K562 (cell line): ENCODE data around the gene NQO2. TPM values are rescaled to one million over a fixed set of nuclear protein-coding genes. Genes with fewer than 3 reads are reported as not detected.

Experiments used
- ATAC-seq: fragments of 200-7000 bp; cut with Tn5 transposase; 3 replicates; pipeline ENCODE4 v1.9.1; 2020; ENCODE audit warnings: moderate library complexity
- BruUV-seq: library from RNA; stranded (reverse); fragments of 400-500 nt; replicated peaks from 2 replicates; lab custom pipeline; 2021; lab: Mats Ljungman, UMichigan
- CTCF ChIA-PET: fragments of 300-600 bp; formaldehyde crosslinking; extraction: SDS; loops from one replicate; lab custom pipeline; 2021; ENCODE audit warnings: low intra/inter-chr PET ratio; lab: Yijun Ruan, JAX
- POLR2A ChIA-PET: fragments of 300-600, 350-650 bp; sonication (Branson Sonifier 250); formaldehyde crosslinking; extraction: SDS; loops from one replicate; lab custom pipeline; 2021; ENCODE audit warnings: antibody characterized with exemption, inconsistent platforms; lab: Yijun Ruan, JAX
- DNase-seq, 4 experiments: peaks; one replicate each; pipeline versions ENCODE4 v3.0.0 to v3.0.0-alpha.2; 2011 to 2018; ENCODE audit warnings: low spot score in 3 of 4, mixed read lengths in 3 of 4; ENCODE audit errors: extremely low read depth in 1 of 4
- FAIRE-seq: peaks from 2 replicates; lab custom pipeline; 2011; peaks lifted over from hg19 to GRCh38; lab: Jason Lieb, UNC
- H2AFZ ChIP-seq: 2 replicates; pipeline ENCODE4 v1.6.0; 2011; ENCODE audit warnings: low read depth, low read length, control low read depth, inconsistent platforms
- H3K27ac ChIP-seq: fragments of 200-600 bp; 3 replicates; pipeline ENCODE4 v1.8.0; 2011; ENCODE audit warnings: low read depth, mild to moderate bottlenecking, control low read depth, inconsistent platforms, low read length, moderate library complexity, mixed read lengths; ENCODE audit errors: extremely low read depth
- H3K27me3 ChIP-seq, 2 experiments: fragments of 300-600 bp in 1 of 2; 2 replicates in 1 of 2; 3 replicates in 1 of 2; pipeline versions ENCODE4 v1.6.0 to v1.8.0; 2011; ENCODE audit warnings: inconsistent platforms in 2 of 2, low read length in 2 of 2, mild to moderate bottlenecking in 1 of 2, mixed read lengths in 1 of 2, moderate library complexity in 1 of 2; ENCODE audit not compliant: control insufficient read depth in 2 of 2, insufficient read depth in 2 of 2
- H3K36me3 ChIP-seq: fragments of 300-600 bp; 3 replicates; pipeline ENCODE4 v1.8.0; 2011; ENCODE audit warnings: mild to moderate bottlenecking, low read length, inconsistent platforms; ENCODE audit not compliant: control insufficient read depth, insufficient read depth
- H3K4me1 ChIP-seq, 2 experiments: fragments of 200-600 bp in 1 of 2; replicated peaks in 1 of 2; 2 replicates in 1 of 2; 3 replicates in 1 of 2; pipeline versions ENCODE4 v1.5.1 to v1.8.0; 2011; ENCODE audit warnings: inconsistent platforms in 2 of 2, low read length in 2 of 2, mild to moderate bottlenecking in 1 of 2, mixed read lengths in 1 of 2, moderate library complexity in 1 of 2; ENCODE audit not compliant: control insufficient read depth in 2 of 2, insufficient read depth in 2 of 2
- H3K4me2 ChIP-seq: 2 replicates; pipeline ENCODE4 v1.6.1; 2011; ENCODE audit warnings: low read length, control low read depth, inconsistent platforms, mixed read lengths; ENCODE audit not compliant: insufficient read depth
- H3K4me3 ChIP-seq: fragments of 200-600 bp; sonication (generic), shearing (Covaris generic); 2 replicates; pipeline ENCODE4 v1.5.1; 2016; ENCODE audit warnings: control low read depth, inconsistent platforms
- H3K79me2 ChIP-seq: fragments of 200-600 bp; 3 replicates; pipeline ENCODE4 v1.8.0; 2011; ENCODE audit warnings: low read length, inconsistent platforms; ENCODE audit not compliant: control insufficient read depth, insufficient read depth
- H3K9ac ChIP-seq, 2 experiments: 2 replicates each; pipeline versions ENCODE4 v1.6.0 to v1.6.1; 2011; ENCODE audit warnings: low read depth in 2 of 2, low read length in 2 of 2, control low read depth in 1 of 2, inconsistent platforms in 1 of 2, mild to moderate bottlenecking in 1 of 2, mixed read lengths in 1 of 2; ENCODE audit not compliant: insufficient read depth in 1 of 2
- H3K9me1 ChIP-seq: one replicate; pipeline ENCODE4 v1.6.0; 2011; ENCODE audit warnings: inconsistent platforms, mild to moderate bottlenecking, low read length, moderate library complexity; ENCODE audit not compliant: control insufficient read depth, insufficient read depth
- H3K9me3 ChIP-seq: replicated peaks from 2 replicates; pipeline ENCODE4 v1.5.1; 2011; ENCODE audit warnings: low read depth, low read length, inconsistent platforms; ENCODE audit not compliant: control insufficient read depth, insufficient read depth
- H4K20me1 ChIP-seq: replicated peaks from 2 replicates; pipeline ENCODE4 v1.6.1; 2011; ENCODE audit warnings: low read length, inconsistent platforms, mixed read lengths; ENCODE audit not compliant: control insufficient read depth, insufficient read depth
- CHCHD3 ChIP-seq: fragments of 250-450 bp; sonication (Bioruptor Pico); IDR thresholded peaks from 2 replicates; pipeline ENCODE4 v2.1.2; 2022; ENCODE audit warnings: mild to moderate bottlenecking
- JUND ChIP-seq, 2 experiments: IDR thresholded peaks; 2 replicates in 1 of 2; 3 replicates in 1 of 2; pipeline ENCODE4 v1.6.1; 2011; ENCODE audit warnings: borderline replicate concordance in 2 of 2, low read depth in 2 of 2, low read length in 2 of 2, improper control_type of control experiment in 1 of 2, missing biosample characterization in 1 of 2, missing genetic modification characterization in 1 of 2, missing genetic modification reagents in 1 of 2
- POLR2H ChIP-seq: IDR thresholded peaks from 2 replicates; pipeline ENCODE4 v1.6.1; 2016; ENCODE audit warnings: missing genetic modification characterization, low read depth, mild to moderate bottlenecking, control low read depth, missing compliant biosample characterization, moderate library complexity
- ZBTB17 ChIP-seq: fragments of 450-650 bp; formaldehyde crosslinking; IDR thresholded peaks from 2 replicates; pipeline ENCODE4 v1.4.0; 2020; ENCODE audit warnings: mild to moderate bottlenecking
- WGBS: fragments of 100-300 bp; shearing (Covaris generic); methylation state at CpG from one replicate; pipeline ENCODE4 v1.1.6; 2016; ENCODE audit warnings: low coverage, mixed read lengths; ENCODE audit not compliant: insufficient coverage; ENCODE audit errors: missing lambda C conversion rate; 5-methylcytosine and 5-hydroxymethylcytosine counted together
- in situ Hi-C: fragments of 300-500 bp; cut with MboI; formaldehyde crosslinking; loops from 4 replicates; pipeline ENCODE4 v1.15.0; 2018; ENCODE audit warnings: inconsistent platforms, mixed read lengths
- intact Hi-C: fragments of 100-400 bp; cut with micrococcal nuclease; formaldehyde crosslinking; loops from 2 replicates; pipeline ENCODE4 v1.14.2; 2022
- polyA plus RNA-seq, 8 experiments: library from polyadenylated mRNA; depleted of rRNA in 4 of 8; stranded (reverse) in 5 of 8; unstranded in 3 of 8; fragments of >200 nt; fragmentation: Nextera tagmentation in 2 of 8; fragmentation: Illumina TruSeq in 1 of 8; extraction: Ambion mirVana in 2 of 8; extraction: Trizol in 1 of 8; gene quantifications; 2 replicates each; pipeline versions ENCODE4 v1.2.1 to v1.2.3, GENCODE V29; 2011 to 2014; ENCODE audit warnings: inconsistent platforms in 1 of 8, missing spikeins in 1 of 8
- total RNA-seq, 7 experiments: library from RNA; depleted of rRNA in 6 of 7; stranded (reverse); fragments of >200 nt in 6 of 7; fragmentation: Illumina TruSeq in 2 of 7; extraction: Trizol in 2 of 7; gene quantifications; 2 replicates each; pipeline versions ENCODE4 v1.2.1 to v1.2.3, GENCODE V29; 2011 to 2021; ENCODE audit warnings: low replicate concordance in 1 of 7
- TF ChIP-seq, protein P1 (sequence below): fragments of 250-450 bp; sonication (Bioruptor Pico); IDR thresholded peaks from 2 replicates; pipeline ENCODE4 v1.5.1; 2021; ENCODE audit warnings: mild to moderate bottlenecking

NQO2 gene
- total and polyA plus RNA-seq, 9 of the 15 experiments (the other 6 are each of a cell fraction or from before 2014, with no cell fraction given), result 54.6 to 214 (median 116) TPM

DNA sequence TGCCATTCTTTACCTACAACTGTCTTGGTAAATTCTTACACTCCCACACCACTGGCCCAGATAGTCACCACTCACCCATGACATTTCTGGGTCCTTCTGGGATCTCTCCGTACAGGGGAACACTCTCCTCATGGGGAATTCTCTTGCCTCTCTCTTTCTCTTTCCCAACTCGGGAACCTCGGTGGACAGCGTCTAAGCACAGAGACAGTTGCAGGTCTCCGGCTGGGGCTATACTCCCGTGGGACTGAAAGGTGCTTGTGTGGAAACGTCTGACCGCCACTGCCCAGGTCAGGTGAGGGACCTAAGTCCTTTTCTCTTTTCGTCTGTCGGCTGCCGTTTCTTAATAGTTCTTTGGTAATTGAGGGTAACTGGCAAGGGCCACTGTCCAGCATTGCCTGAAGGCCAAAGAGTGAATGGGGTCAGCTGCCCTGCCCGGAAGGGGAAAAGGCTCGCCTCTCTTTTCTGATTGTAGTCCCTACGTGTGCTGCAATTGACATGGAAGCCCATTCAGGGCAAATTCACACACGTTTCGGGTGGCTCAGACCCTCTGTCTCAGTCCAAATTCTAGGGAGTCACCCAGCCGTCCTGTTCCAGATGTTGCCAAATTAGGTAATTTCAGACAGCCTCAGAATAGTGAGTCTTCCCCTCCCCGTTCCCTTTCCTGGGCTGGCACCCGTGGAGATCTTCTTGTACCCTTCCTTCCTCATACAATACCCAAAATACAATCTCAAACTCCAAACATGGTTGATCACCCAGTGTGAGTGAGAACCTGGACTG, 37.4 kb downstream of the NQO2 start:
- Histone ChIP-seq H3K9me3 (peaks cover 21% of the 10 kb centered on the region), H3K9ac (no peak overlapping the region), H3K9me1 (no peaks in the 10 kb centered on the region), H3K4me1 (no peaks in the 10 kb centered on the region; a peak in 1 of 5 replicates), H3K4me2 (no peak overlapping the region), H3K4me3 (no peak overlapping the region), H2AFZ (no peak overlapping the region), H3K36me3 (no peaks in the 10 kb centered on the region), H4K20me1 (no peaks in the 10 kb centered on the region)
- POLR2A ChIA-PET, result interaction anchor here (1.4 to 3.3 kb wide), 4 partner anchors 11 to 36 kb away, joined by 3 to 50 read pairs (median 10); no protein-coding TSS in a partner anchor
- BruUV-seq, result no TSS peak
- WGBS, result 56% methylated on average over 18 of the region's 19 CpGs
- in situ Hi-C loops (no loop called here), intact Hi-C loops (no loop called here)
- CTCF ChIA-PET, result no interaction called here
- DNase-seq, result no peak
- TF ChIP-seq JUND (IDR thresholded peaks at IDR 0.05; ENCODE audit: borderline replicate concordance, low read depth, low read length), result no peak
- TF ChIP-seq JUND (tag; IDR thresholded peaks at IDR 0.05; ENCODE audit: borderline replicate concordance, low read depth, low read length), result no peak
- no peak for TF ChIP-seq CHCHD3
- TF ChIP-seq POLR2H (tag), result no peak
- no peak for TF ChIP-seq ZBTB17 (CRISPR knock-in tag)
- TF ChIP-seq, protein P1, sequence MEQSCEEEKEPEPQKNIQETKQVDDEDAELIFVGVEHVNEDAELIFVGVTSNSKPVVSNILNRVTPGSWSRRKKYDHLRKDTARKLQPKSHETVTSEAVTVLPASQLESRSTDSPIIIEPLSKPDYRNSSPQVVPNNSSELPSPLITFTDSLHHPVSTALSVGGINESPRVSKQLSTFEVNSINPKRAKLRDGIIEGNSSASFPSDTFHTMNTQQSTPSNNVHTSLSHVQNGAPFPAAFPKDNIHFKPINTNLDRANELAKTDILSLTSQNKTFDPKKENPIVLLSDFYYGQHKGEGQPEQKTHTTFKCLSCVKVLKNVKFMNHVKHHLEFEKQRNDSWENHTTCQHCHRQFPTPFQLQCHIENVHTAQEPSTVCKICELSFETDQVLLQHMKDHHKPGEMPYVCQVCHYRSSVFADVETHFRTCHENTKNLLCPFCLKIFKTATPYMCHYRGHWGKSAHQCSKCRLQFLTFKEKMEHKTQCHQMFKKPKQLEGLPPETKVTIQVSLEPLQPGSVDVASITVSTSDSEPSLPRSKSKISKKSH (CRISPR knock-in tag), result no peak
- TF ChIP-seq, all 486 proteins: peak for 0
- Histone ChIP-seq H3K27ac (no peak overlapping the region), H3K79me2 (no peaks in the 10 kb centered on the region), H3K27me3 (no peaks in the 10 kb centered on the region)
- ATAC-seq (no peak), FAIRE-seq (no peak)
